PC-3 (cell line): ENCODE results near the gene PIEZO2.

Experiments used
- CTCF ChIP-seq: fragments of 300-600 bp; sonication (generic); conservative IDR thresholded peaks from 2 replicates; pipeline ENCODE4 v1.5.1; 2017; ENCODE audit warnings: antibody characterized with exemption, low read depth, mild to moderate bottlenecking, low read length
- EZH2 ChIP-seq: fragments of 300-600 bp; sonication (generic); IDR thresholded peaks from one replicate; pipeline ENCODE4 v1.6.1; 2017; ENCODE audit warnings: antibody characterized with exemption, mild to moderate bottlenecking, low read length; ENCODE audit not compliant: unreplicated experiment

GRCh38 chr18:10770264-10770663 lies 379.1 kb downstream of the PIEZO2 start:
- TF ChIP-seq CTCF (no peak), EZH2 (no peak)
